TTC549 (cell line): ENCODE measurements around the gene RAPGEF1.

ENCODE experiments used
- FAIRE-seq: peaks from 2 replicates; lab custom pipeline; 2012; peaks lifted over from hg19 to GRCh38; lab: Jason Lieb, UNC

The RAPGEF1 gene

GRCh38 chr9:131752231-131752884 is 12.5 kb upstream of the RAPGEF1 start:
- no peak for FAIRE-seq

GRCh38 chr9:131748411-131748955 is 8.6 kb upstream of the RAPGEF1 start:
- FAIRE-seq = no peak

GRCh38 chr9:131747352-131747751 is 7.5 kb upstream of the RAPGEF1 start:
- no peak for FAIRE-seq

GRCh38 chr9:131745610-131746009 is 5.7 kb upstream of the RAPGEF1 start:
- FAIRE-seq = no peak

- FAIRE-seq = no peak
These were observed 4.9 kb upstream of the RAPGEF1 start for GRCh38 chr9:131744720-131745201.

- no peak for FAIRE-seq
These were observed 4.4 kb upstream of the RAPGEF1 start for GRCh38 chr9:131744171-131744719.

- FAIRE-seq = no peak
These were observed 3.6 kb upstream of the RAPGEF1 start for GRCh38 chr9:131743501-131743900.

GRCh38 chr9:131743096-131743495 is 3.2 kb upstream of the RAPGEF1 start:
- no peak for FAIRE-seq

GRCh38 chr9:131740898-131741297 is 1.0 kb upstream of the RAPGEF1 start:
- FAIRE-seq = no peak

GRCh38 chr9:131739133-131739958 is 530 bp downstream of the RAPGEF1 start:
- FAIRE-seq = no peak

GRCh38 chr9:131738293-131739132 is 1.4 kb downstream of the RAPGEF1 start:
- no peak for FAIRE-seq

- no peak for FAIRE-seq
These were observed 2.5 kb downstream of the RAPGEF1 start for GRCh38 chr9:131737426-131737825.

- FAIRE-seq = no peak
These were observed 3.4 kb downstream of the RAPGEF1 start for GRCh38 chr9:131736431-131736830.

GRCh38 chr9:131735238-131736128 is 4.4 kb downstream of the RAPGEF1 start:
- no peak for FAIRE-seq

GRCh38 chr9:131734781-131735180 is 5.1 kb downstream of the RAPGEF1 start:
- FAIRE-seq = no peak

GRCh38 chr9:131734165-131734610 is 5.7 kb downstream of the RAPGEF1 start:
- no peak for FAIRE-seq

GRCh38 chr9:131733541-131734061 is 6.3 kb downstream of the RAPGEF1 start:
- FAIRE-seq = no peak

- no peak for FAIRE-seq
These were observed 7.1 kb downstream of the RAPGEF1 start for GRCh38 chr9:131732636-131733289.

GRCh38 chr9:131732061-131732526 is 7.8 kb downstream of the RAPGEF1 start:
- FAIRE-seq = no peak

GRCh38 chr9:131731644-131732043 is 8.2 kb downstream of the RAPGEF1 start:
- no peak for FAIRE-seq
